Stomach (tissue), 9 donors: ENCODE results near the gene PLCB4. TPM values are rescaled to one million over a fixed set of nuclear protein-coding genes. Genes with fewer than 3 reads are reported as not detected.

Experiments
- DNase-seq, 2 donors: peaks; one replicate each; pipeline versions ENCODE4 v3.0.0 to v3.0.0-alpha.2; 2013 to 2019
- H3K27ac ChIP-seq, 5 donors: fragments of 200-600 bp in 4 of 5; sonication (generic) in 4 of 5; one replicate each; pipeline ENCODE4 v1.5.1; 2013 to 2019; ENCODE audit warnings: mild to moderate bottlenecking in 1 of 5, moderate library complexity in 1 of 5
- H3K27me3 ChIP-seq, 3 donors: fragments of 200-600 bp; sonication (generic); one replicate each; pipeline ENCODE4 v1.5.1; 2017 to 2019; ENCODE audit warnings: mixed run types in 1 of 3
- H3K36me3 ChIP-seq, 4 donors: fragments of 200-600 bp; sonication (generic); 1 replicate in 3 of 4; 2 replicates in 1 of 4; pipeline ENCODE4 v1.5.1; 2016 to 2019
- H3K4me1 ChIP-seq, 4 donors: fragments of 200-600 bp; sonication (generic); one replicate each; pipeline ENCODE4 v1.5.1; 2016 to 2019
- H3K4me3 ChIP-seq, 4 donors: fragments of 200-600 bp; sonication (generic) in 3 of 4; one replicate each; pipeline ENCODE4 v1.5.1; 2016 to 2019; ENCODE audit warnings: mild to moderate bottlenecking in 1 of 4
- H3K9me3 ChIP-seq, 4 donors: fragments of 200-600 bp; sonication (generic); one replicate each; pipeline ENCODE4 v1.5.1; 2016 to 2019
- EP300 ChIP-seq: sonication (generic); formaldehyde crosslinking; IDR thresholded peaks from one replicate; pipeline ENCODE4 v1.6.1; 2017; ENCODE audit warnings: antibody characterized with exemption
- POLR2A ChIP-seq, 4 donors: fragments of 450-650 bp; IDR thresholded peaks; one replicate each; pipeline ENCODE4 v1.6.1; 2016; ENCODE audit warnings: antibody characterized with exemption in 4 of 4, control low read depth in 2 of 4, mild to moderate bottlenecking in 1 of 4, moderate library complexity in 1 of 4
- POLR2AphosphoS5 ChIP-seq, 3 donors: sonication (generic); formaldehyde crosslinking; IDR thresholded peaks; one replicate each; pipeline ENCODE4 v1.6.1; 2016; ENCODE audit warnings: antibody characterized with exemption in 3 of 3
- WGBS, 5 donors: extraction: QIAGEN DNeasy Blood & Tissue Kit in 3 of 5; methylation state at CpG; one replicate each; pipeline versions ENCODE4 v1.1.5 to v1.1.7; 2013 to 2018; 5-methylcytosine and 5-hydroxymethylcytosine counted together
- intact Hi-C: fragments of 100-400 bp; cut with DNase I; formaldehyde crosslinking; loops from one replicate; pipeline ENCODE4 v1.15.1; 2023; ENCODE audit warnings: low total_unique reads
- polyA plus RNA-seq, 3 donors: library from polyadenylated mRNA; stranded (reverse); fragments of 200-250 nt; gene quantifications; one replicate each; pipeline ENCODE4 v1.2.3, GENCODE V29; 2013
- total RNA-seq, 5 donors: library from RNA; depleted of rRNA; stranded (reverse); fragments of >200 nt; gene quantifications; one replicate each; pipeline versions ENCODE4 v1.1.0 to v1.2.3, GENCODE V29; 2014 to 2016
- TF ChIP-seq, protein P1 (sequence below), 7 experiments: fragments of 450-650 bp in 4 of 7; fragments of 200-600 bp in 3 of 7; sonication (generic) in 3 of 7; IDR thresholded peaks; one replicate each; pipeline ENCODE4 v1.5.1; 2016 to 2019; ENCODE audit warnings: antibody characterized with exemption in 7 of 7, control low read depth in 2 of 7, mild to moderate bottlenecking in 1 of 7
- donor health status: healthy with polysubstance abuse.
- donor health status: Bipolar disorder and iron deficiency.
- donor health status: healthy.

PLCB4 gene
- total and polyA plus RNA-seq, 8 donors: 5.3 to 29.4 (median 22.3) TPM

DNA sequence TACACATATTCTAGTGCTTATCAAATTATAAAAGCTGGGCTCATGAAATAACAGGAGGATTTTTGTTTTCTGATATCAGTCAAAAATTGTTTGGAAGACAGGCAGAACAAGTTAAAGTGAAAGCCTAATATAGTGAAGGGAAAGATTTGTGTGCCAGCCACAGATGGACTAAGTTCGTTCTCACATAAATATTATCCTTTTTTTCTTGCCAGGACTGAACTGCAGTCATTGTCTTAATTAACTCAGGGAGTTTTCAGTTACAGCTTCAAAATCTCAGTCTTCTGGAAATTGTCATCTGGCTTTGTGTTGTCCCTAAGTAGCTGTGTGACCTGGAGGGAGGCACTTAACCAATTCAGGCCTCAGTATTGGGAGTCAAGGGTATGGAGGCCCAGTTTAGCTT lies 40.7 kb downstream of the PLCB4 start:
- 7 to 42% (median 31%) methylated on average over 1 of the region's 1 CpG for WGBS, 5 donors
- no peak for TF ChIP-seq POLR2AphosphoS5 (IDR thresholded peaks at IDR 0.05)
- no peak for TF ChIP-seq EP300
- TF ChIP-seq, protein P1, sequence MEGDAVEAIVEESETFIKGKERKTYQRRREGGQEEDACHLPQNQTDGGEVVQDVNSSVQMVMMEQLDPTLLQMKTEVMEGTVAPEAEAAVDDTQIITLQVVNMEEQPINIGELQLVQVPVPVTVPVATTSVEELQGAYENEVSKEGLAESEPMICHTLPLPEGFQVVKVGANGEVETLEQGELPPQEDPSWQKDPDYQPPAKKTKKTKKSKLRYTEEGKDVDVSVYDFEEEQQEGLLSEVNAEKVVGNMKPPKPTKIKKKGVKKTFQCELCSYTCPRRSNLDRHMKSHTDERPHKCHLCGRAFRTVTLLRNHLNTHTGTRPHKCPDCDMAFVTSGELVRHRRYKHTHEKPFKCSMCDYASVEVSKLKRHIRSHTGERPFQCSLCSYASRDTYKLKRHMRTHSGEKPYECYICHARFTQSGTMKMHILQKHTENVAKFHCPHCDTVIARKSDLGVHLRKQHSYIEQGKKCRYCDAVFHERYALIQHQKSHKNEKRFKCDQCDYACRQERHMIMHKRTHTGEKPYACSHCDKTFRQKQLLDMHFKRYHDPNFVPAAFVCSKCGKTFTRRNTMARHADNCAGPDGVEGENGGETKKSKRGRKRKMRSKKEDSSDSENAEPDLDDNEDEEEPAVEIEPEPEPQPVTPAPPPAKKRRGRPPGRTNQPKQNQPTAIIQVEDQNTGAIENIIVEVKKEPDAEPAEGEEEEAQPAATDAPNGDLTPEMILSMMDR (IDR thresholded peaks at IDR 0.05): no peak
- no peak for TF ChIP-seq POLR2A (IDR thresholded peaks at IDR 0.05)
- Histone ChIP-seq H3K36me3 (no peaks in the 10 kb centered on the region), H3K9me3 (no peaks in the 10 kb centered on the region), H3K27ac (no peak overlapping the region), H3K27me3 (no peaks in the 10 kb centered on the region), H3K4me3 (no peak overlapping the region), H3K4me1 (peaks cover 0 to 49% (median 10%) of the 10 kb centered on the region in 4 donors)
- intact Hi-C loops: no loop called here
- DNase-seq: no peak

DNA sequence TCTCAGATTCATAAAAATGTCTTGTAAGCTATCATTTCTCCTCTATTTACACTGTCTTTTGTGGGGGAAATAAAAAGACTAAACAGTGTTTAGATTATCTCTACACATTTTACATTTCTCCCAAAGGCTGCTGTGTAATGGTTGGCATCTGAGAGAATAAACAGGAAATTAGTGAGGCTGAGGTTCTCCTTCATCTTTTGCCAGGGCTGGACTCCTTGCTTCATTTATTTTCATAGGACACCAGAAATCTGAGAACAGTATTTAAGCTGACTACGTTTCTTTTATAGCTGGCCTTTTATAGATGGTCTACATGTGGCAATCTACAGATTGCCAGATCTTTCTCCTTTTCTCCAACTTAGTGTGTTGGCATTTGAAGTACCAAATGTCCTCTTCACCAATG lies 41.5 kb downstream of the PLCB4 start:
- Histone ChIP-seq H3K4me3 (no peak overlapping the region), H3K27me3 (no peaks in the 10 kb centered on the region), H3K27ac (no peak overlapping the region), H3K9me3 (no peaks in the 10 kb centered on the region), H3K36me3 (no peaks in the 10 kb centered on the region), H3K4me1 (peaks cover 0 to 49% (median 10%) of the 10 kb centered on the region in 4 donors)
- TF ChIP-seq POLR2A (IDR thresholded peaks at IDR 0.05) (no peak), POLR2AphosphoS5 (IDR thresholded peaks at IDR 0.05) (no peak), EP300 (no peak)
- TF ChIP-seq, protein P1 (IDR thresholded peaks at IDR 0.05): no peak
- no peak for DNase-seq
- 11 to 29% (median 26%) methylated on average over 1 of the region's 1 CpG for WGBS, 5 donors
- intact Hi-C loops: no loop called here

DNA sequence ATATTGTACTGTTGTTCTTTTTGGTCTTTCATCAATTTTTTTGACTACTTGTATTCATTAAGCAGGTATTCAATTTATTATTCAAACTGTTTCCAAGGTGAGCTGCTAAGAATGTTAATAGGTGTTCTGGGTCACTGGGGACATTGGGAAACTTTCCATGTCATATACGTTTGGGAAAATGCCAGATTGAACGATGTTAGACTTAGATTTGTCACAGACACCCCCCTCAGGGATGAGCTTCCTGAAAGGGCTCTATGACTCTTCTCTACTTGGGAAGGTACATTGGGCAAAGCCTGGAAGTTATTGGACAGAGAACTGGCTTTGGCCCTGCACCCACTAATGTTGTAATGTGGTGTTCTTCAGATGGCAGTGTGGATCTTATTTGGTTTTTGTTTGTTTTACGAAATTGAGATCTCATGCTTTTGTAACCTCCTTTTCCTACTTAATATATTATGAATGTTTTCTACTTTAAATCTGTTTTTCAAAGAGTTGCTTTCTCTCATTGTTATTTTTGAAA lies 42.1 kb downstream of the PLCB4 start:
- no peak for DNase-seq
- 66 to 79% (median 78%) methylated on average over 3 of the region's 3 CpGs for WGBS, 5 donors
- TF ChIP-seq POLR2AphosphoS5 (IDR thresholded peaks at IDR 0.05): no peak
- no peak for TF ChIP-seq EP300
- no peak for TF ChIP-seq POLR2A (IDR thresholded peaks at IDR 0.05)
- TF ChIP-seq, protein P1 (IDR thresholded peaks at IDR 0.05): no peak
- H3K9me3 ChIP-seq: no peaks in the 10 kb centered on the region
- intact Hi-C loops: no loop called here
- H3K36me3 ChIP-seq: no peaks in the 10 kb centered on the region
- peaks cover 0 to 49% (median 10%) of the 10 kb centered on the region in 4 donors for H3K4me1 ChIP-seq
- H3K4me3 ChIP-seq: no peak overlapping the region
- H3K27ac ChIP-seq: no peak overlapping the region
- no peaks in the 10 kb centered on the region for H3K27me3 ChIP-seq

DNA sequence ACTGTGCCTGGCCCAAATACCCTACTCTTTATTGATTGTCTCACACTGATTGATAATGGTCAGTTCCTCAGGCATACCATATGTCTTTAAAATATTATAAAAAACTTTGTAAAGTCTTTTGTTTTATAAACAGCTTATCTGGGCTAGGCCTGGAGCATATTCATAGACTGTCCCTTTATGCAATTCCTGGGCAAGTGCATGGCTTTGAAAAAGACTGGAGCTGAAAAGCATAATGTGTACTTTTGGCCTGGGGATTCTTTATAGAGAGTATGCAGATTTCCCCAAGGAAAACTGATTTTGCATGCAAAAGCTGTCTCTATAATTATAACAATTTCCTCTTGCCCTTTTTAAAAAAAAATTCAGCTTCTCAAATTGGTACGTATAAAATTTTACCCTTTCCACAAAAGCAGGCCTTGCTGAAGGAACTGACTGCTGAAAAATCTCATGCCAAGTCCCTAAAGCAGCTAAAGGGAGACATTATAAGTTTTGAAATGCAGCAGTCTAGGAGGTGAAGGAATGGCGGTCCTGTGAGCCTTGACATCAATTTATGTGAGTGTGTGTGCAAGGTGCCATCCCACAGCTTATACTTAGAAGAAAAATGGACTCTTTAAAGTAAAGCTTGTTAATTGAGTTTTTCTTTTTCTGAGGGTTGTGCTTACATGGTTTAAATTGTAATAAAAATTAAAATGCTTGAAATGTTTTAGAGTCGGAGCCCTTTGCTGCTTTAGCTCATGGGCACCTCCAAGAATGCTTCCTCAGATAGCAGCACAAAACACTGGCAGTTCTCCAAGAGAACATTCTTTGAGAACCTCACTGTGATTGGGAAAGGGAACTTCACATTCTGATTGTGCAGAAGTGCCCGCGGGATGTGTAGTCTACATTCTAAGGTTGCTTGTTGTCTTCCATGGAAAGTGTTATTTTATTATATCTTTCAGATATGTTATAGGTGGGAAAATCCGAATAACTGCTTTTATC lies 43.9 kb downstream of the PLCB4 start:
- DNase-seq: peak in 1 of 2 donors; percentile 55
- intact Hi-C loops: no loop called here
- no peak for TF ChIP-seq POLR2AphosphoS5 (IDR thresholded peaks at IDR 0.05)
- TF ChIP-seq, protein P1 (IDR thresholded peaks at IDR 0.05): no peak
- TF ChIP-seq POLR2A (IDR thresholded peaks at IDR 0.05): no peak
- TF ChIP-seq EP300: no peak
- 43 to 51% (median 47%) methylated on average over 6 of the region's 6 CpGs for whole genome bisulfite sequencing, 5 donors
- H3K27ac ChIP-seq: no peak overlapping the region
- H3K4me1 ChIP-seq: peaks cover 0 to 49% (median 10%) of the 10 kb centered on the region in 4 donors
- no peaks in the 10 kb centered on the region for H3K27me3 ChIP-seq
- H3K36me3 ChIP-seq: no peaks in the 10 kb centered on the region
- H3K4me3 ChIP-seq: no peak overlapping the region
- H3K9me3 ChIP-seq: no peaks in the 10 kb centered on the region
